HG02852 (cell line): Measurements from ENCODE around the gene PRCC.

ENCODE experiments used
- ATAC-seq: cut with Tn5 transposase; IDR thresholded peaks from one replicate; pipeline ENCODE4 v1.9.1; 2021; ENCODE audit warnings: mild to moderate bottlenecking, moderate library complexity; ENCODE audit not compliant: unreplicated experiment

Gene PRCC

DNA sequence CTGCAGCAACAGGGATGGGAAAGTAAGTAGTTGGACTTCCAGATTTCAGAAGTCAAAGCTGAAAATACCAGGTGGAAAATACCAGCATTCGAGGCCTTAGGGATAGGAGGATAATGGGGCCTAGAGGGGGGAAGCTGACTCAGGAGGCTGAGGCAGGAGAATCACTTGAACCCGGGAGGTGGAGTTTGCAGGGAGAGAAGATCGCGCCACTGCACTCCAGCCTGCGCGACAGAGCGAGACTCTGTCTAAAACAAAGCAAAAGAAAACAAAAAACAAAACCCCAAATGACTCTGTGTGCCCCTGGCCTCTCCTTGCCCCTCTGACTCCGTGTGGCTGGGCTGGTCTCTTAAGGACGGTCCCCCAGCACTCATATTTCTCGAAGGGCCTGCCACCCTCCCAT is 46.0 kb downstream of the PRCC start:
- no peak for ATAC-seq

DNA sequence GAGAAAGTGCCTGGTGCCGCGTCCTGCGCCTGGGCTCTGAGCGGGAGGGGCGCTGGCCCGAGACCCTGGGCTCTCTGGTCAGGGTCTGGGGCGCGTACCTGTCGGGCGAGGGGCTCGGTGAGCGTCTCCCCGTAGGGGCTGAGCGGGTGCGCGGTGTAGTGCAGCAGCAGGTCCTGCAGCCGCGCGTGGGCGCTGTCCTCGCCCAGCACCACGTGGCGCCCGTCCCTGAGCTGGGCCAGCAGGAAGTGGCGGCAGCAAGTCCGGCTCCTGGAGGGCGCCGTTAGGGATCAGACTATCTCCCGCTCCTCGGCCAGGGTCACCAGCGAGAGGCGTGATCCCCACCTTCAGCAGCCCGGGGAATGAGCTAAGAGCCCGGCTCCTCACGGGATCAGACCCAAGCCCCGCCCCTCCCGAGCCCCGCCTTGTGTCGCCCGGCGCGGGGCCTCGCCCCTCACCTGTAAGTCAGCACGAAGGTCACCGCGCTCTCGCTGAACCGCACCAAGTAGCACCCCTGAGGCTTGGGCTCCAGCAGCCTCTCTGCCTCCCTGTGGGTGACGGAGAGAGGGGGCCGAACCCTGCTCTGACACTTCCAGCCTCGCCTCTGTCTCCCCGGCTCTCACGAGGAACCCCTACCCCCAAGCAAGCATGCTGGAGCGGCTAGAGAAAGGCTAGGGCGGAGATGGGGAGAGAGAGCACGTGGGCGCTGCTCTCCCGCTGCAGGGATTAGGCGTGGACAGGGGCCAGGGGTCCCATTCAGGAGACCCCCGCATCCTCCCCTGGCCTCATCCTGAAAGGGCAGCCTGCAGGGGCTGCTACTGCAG is 46.6 kb downstream of the PRCC start:
- no peak for ATAC-seq

DNA sequence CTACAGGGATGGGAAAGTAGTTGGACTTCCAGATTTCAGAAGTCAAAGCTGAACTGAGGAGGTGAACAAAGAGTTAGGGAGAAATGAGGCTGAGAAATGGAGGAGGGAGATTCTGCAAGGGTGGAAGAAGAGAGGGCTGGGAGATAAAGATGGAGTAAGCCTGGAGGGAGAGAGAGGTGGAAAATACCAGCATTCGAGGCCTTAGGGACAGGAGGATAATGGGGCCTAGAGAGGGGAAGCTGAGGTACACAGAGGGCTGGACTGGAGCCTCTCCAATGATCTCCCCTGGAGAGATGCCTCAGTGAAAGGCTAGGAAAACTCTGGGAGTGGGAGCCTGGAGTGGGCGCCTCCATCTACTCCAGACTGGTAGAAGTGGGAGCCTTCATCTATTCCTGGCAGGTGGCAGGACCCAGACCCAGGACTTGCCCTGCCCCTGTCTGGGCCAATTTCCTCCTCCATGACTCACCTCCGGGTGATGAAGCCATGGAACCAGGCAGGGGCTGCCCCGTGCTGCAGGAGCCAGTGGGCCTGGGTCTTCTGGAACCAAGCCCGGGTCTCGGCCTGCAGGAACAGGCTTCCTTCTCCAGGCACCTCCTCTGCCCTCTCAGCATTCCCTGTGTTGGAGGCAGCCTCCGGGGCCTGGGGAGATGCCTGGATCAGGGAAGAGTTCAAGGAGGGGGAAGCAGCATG is 47.4 kb downstream of the PRCC start:
- no peak for ATAC-seq

DNA sequence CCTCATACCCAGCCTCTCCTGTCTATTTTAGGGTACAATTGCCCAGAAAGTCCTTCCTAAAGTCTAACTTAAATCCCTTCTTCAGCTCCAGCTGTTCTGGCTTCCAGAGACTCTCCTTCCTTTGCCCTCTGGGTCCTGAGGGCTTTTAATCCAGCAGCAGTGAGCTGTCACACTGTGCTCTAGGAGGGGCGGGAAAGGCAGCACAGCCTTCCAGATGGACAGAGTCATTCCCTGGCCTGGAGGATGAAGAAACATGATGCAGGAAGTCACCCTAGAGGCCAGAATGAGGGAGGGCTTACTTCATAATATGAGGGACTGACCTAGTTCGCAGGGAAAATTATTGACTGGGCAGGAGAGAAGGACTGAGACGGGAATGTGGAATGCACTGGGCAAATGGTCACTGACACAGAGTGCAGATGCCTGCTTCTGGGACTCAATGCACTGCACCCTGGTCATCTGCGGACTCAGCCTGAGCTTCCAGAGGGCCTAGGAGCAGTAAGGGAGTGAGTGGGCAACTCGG is 48.0 kb downstream of the PRCC start:
- ATAC-seq = no peak

DNA sequence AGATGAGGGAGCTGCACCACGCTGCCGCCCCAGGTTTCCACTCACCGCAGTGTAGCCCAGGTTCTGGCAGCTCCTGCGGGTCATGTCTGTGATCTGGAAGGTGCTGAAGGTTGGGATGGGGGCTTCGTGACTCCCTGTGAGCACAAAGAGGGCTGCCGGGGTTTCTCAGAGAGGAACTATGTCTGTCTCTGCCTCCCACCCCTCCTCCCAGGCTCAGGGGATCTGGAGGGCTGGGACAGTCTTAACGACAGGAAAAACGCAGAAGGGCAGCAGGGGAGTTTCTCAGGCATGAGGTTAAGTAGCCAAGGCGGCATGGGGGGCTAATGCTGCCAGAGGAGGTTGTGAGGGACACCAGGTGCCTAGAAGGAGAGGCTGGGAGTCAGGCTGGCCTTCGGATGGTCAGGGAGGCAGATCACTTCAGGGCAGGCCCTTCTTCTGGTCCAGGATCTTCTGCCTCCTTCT is 48.7 kb downstream of the PRCC start:
- ATAC-seq = no peak

DNA sequence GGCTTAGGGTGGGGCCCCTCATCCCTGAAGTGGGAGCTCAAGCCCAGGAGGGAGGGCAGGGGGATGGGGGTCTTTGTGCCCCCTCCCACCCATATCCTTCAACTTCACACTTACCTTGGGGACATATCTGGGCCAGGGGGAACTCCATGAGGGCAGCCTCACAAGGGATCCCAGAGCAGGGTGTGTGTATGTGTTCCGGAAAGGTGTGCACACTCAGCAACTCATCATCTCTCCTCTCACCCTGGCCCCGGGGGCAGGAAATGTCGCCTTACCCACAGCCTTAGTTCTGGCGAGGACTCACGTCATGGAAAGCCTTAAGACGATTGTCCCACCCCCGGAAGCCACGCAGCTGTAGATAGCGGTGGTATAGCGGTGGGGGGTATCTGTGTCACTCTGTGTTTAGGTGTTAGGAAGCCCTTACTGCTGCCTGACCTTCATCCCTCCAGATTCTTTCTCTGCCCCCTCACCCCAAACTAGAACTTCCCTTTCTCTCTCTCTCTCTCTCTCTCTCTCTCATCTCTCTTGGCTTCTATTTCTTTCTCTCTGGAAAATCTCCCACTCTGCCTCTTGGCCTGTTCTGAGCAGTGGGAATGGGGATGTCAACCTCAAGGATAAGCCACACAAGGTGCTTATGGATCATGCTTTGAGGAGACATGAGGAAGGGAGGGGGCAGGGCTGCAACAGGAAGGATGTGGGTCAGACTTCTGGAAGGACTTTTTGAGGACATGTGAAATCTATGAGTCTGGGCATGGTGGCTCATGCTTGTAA is 49.4 kb downstream of the PRCC start, which contains the start of gene SH2D2A:
Gene SH2D2A, minus strand, starts transcription at position 288 of the 768 bp plus-strand sequence. Its CDS starts 140 bp downstream, at position 148.
- ATAC-seq = peak; percentile 64

DNA sequence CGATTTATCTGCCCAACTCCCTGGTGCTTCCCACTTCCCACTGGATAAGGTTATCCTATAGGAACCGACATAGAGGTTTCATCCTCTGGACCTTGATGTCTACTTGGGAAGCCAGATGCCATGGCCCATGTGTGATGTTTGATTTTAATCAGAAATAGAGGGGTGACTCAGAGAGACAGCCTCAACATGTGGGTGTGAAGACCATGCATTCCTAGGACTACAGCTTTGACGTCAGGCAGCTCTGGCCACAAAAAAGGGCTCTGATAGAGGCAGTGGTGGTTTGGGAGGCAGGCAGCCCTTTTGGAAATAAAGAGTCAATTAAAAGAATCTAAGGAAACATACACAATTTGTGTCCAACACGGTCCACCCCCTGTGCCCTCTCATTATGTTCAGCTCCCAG is 54.5 kb downstream of the PRCC start:
- ATAC-seq = no peak

DNA sequence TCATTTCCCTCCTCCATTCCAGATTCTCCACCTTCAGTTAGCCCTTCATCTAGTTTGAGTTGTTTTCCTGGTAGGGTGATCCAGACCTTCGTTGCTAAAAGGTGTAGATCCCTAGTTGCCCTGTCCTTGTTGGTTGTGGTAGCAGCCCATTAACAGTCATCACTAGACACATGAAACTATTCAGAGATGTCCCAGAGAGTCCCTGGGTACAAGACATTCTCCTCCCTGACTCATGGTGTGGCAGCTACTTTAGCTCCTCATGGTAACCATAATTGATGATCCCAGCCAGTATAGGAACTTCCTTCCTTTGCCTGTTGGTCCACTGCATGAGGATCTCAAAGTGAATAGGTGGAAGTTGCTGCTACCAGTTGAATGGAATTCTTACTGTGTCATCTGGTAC is 55.3 kb downstream of the PRCC start:
- ATAC-seq = no peak

DNA sequence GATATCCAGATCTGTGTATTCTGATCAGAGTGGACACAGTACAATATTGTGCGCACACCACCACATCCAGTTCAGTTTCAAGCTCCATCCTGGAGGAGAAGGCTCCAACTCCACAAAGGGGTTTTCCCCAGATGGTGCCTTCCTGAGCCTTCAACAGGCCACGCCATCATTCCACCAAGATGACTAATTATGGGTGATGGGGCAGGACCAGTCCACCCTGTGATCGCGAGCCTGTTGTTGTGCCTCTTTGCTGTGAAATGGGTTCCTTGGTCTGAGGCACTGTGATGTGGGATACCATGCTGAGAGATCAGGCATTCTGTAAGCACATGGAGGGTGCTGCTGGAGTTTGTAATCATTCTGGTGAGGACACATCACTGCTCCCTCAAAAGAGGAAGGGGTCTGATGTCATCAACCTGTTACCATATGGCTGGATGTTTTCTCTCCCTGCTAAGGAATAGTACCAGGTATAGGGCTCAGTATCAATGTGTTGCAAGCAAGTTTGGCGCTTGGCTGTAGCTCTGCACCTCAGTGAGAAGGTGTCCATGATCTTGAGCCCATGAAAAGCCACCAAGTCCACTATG is 56.0 kb downstream of the PRCC start:
- ATAC-seq = no peak

DNA sequence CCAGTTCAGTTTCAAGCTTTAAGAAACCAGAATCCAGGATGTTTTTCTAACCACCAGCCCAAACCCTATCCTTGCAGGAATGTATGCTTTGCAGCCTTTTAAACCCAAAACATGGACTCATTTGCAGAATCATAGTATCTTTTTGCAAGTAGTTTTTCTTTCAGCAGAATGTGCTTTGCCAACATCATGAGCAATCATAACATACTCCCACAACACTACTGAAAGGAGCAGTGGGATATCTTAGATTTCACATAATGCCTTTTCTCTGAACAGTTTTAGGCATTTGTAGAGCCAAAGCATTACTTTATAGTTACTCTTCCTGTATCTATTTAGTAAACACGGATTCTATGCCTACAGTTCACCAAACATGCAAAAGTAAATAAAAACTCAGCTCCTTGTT is 59.3 kb downstream of the PRCC start:
- no peak for ATAC-seq

DNA sequence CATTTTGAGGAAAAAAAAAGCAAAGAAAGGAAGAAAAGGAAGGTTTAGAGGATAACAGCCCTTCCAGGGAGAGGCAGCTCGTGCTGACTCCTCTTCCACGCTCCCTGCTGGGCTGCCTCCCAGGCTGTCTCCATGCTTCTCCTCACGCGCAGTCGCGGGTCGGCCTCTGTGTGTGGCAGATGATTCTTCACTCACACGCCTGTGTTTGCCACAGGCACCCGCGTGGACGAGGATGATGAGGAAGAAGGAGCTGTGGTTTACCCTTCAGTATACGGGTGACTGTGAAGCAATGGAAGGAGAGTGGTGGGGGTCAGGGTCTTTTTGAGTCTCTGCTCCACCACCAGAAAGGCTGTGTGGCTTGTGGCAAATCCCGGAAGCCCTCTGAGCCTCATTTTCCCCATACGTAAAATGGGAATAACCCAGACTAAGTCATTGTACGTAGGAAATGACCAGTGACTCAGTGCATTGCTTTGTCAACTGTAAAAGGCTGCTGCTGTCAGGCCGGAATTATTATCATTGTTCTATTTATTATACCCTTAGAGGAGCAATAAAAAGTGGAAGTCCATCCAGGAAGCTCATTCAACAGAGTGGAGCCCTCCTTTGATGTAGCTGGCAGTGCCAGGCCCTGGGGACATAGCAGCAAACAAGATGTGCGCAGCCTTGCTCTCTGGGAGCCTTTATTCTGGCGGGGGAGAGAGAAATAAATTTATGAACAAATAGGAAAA is 61.2 kb downstream of the PRCC start:
- no peak for ATAC-seq

DNA sequence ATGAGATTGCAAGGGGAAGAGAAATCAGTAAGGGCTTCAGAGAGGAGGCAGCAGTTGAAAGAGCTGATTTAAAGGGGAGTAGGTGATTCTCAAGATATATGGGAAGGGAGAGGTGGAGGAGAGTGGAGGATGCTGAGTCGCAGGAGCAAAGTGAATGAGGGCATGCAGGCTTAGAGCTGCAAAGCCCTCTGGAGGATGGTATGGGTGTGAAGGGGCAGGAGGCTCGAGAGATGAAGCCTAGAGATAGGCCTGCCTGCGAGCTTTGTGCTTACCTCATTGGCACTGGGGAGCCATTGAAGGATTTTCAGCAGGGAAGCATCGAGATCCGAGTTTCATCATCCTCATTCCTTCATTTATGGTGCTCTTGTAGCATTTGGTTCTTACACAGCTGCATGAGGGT is 65.1 kb downstream of the PRCC start:
- ATAC-seq = no peak

DNA sequence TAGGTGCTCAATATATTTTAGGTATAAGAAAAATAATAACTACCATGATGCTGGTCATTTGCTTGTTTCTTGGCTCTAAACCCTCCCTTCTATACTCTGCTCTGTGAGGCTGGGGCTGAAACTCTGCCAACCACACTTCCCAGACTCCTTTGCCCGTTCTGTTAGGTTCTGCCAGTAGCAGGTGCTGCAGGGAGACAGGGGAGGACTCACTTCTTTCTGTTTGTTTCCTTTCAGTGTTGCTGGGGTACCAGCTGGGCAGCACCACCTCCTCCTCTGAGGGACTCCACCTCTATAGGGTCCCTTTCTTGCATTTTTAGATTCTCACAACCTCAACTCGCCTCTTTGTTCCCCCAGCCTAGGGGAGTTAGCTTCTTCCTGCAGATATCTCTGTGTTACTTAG is 66.3 kb downstream of the PRCC start:
- ATAC-seq = no peak

DNA sequence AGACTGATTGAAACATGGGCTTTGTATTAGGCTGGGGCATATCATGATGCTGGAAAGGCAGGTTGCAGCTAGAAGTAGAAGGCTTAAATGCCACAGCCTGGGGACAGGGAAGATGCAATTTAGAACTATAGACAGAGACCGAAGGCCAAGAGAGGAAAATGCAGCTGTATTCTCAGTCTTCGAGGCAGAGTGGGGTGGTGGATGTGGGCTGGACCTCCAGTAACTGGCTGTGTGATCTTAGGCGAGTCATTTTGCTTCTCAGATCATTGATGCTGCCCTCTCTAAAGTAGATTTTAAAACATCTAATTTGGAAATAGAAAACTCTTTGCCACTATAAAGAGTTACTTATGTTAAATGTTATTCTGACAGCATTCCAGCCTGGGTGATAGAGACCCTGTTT is 67.0 kb downstream of the PRCC start:
- no peak for ATAC-seq

DNA sequence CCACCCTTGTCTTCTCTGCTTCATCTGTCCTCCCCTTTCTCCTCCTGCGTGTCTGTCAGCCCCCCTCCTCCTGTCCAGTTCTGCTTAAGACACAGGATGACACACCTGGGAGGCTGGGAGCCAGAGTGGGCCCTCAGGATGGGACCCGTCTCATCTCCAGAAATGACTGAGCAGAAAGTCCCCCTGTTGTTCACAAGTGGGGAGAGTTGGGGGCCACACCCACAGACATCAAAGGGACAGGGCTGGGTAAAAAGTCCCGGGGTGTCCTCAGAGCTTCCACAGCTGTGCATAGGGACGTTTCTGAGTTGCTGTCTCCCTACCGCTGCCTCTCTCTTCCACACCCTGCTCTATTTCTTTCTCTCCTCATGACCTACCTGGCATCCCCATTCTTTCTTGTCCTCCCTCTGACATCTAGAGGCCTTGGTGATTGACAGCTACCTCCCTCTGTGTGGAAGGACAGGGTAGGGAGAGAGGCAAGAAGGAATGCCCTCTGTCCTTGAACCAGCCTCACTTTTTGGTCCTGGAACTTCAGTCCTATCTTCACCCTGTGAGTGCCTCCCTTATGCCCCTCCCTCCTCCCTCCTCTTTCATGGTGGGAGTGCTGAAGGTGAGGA is 68.8 kb downstream of the PRCC start:
- peak; percentile 79 for ATAC-seq

DNA sequence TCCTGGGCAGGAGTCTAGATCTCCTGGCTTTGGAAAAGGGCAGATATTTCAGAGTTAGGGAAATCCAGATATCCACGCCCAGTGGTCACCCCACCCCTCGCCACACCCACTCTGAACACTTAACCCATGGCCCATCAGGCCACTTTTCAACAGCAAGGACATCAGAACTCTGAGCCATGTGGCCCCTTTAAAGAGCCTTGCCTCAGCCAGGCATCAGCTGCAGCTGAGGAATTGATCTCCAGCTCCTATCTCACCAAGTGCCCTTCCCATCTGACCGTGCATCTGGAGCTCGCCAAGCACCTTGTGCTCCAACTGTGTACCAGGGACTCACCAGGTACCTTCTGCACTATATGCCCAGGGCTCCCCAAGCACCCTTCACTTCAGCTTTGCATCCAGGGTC is 69.6 kb downstream of the PRCC start:
- ATAC-seq = no peak

DNA sequence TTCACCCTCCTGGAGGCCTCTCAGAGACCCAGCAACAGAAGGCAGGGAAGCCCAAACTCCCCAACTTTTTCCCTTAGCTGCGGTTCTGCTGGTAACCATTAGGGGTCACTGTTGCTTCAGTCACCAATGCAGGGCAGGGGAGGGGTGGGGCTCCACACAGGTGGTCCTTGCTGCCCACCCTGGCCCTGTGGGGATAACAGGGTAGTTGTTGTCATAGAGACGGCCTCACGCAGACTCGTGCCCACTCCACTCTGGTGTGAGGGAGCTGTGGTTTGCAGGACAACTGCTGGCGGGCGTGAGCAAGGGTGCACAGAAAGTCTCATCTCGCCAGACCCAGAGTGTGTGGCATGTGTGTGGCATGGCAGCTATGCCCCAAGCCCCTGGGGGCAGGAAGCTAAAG is 71.6 kb downstream of the PRCC start:
- no peak for ATAC-seq

DNA sequence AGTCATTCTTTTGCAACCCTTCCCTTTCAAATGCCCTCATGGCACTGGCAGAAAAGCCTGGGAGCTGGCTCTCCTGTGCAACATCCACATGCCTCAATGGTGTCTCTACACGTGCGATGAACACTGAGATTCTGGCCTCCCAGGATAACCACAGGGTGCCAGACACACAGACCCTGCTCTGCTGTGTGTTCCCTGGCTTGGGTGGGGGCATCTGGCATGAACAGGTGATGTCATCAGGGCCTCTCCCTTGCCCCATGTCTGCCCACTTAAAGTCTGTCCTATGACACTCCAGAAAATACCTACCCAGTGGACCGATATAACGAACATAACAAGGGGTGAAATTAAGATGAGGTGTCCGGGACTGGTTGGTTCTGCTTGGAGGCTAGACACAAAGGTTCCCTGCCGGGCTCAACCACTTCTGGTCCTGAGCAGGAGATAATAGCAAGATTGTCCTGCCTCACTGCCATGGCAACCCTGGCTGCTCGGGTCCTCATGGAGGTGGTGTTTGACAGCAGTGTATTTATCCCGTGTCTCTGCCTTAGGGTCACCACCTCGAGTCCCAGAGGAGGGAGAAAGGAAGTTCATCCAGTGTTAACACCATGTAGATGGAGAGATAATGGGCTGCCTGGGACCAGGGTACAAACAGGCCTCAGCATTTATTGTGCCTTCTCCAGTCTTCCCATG is 72.2 kb downstream of the PRCC start:
- no peak for ATAC-seq

DNA sequence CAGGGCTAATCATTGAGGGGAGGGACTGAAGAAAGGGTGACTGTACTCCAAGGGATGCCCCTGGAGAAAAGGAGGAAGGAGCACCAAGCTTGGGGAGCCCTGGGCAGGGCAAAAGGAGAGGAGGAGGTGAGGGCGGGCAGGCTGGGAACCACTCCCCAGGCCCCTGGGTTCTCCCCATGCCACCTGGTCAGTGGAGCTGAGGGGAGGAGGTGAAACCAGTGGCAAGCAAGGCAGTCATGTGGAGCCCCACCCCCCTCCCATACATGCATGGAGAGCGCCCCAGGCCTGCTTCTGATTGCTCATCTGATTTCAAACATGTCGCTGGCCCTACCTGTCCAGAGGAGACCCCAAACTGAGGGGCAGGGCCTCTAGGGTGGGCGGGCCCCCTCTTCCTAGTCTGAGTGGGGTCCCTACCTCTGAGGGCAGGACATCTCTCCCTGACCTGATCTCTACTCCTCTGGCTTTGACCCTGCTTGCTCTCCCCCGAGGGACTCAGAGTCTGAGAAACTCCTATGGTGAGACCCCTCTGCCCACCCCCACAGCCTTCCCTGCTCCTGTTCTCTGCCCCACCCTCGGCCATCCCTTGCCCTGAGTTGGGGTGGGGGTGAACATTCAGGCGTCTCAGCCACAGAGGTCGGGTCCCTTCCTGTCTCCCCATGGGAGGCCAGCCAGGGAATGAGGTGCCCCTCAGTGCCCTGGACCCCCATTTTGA is 73.0 kb downstream of the PRCC start:
- no peak for ATAC-seq
